HG02678 (cell line): Measurements from ENCODE around the gene TGFBR1.
"Not testable (repeated sequence)": the region's sequence is repeated elsewhere in the genome, so short reads cannot be mapped to it uniquely, and the experiment has no call there.

Experiments used
- ATAC-seq: cut with Tn5 transposase; IDR thresholded peaks from one replicate; pipeline ENCODE4 v1.9.1; 2021; ENCODE audit warnings: mild to moderate bottlenecking, moderate library complexity; ENCODE audit not compliant: unreplicated experiment

TGFBR1 gene

DNA sequence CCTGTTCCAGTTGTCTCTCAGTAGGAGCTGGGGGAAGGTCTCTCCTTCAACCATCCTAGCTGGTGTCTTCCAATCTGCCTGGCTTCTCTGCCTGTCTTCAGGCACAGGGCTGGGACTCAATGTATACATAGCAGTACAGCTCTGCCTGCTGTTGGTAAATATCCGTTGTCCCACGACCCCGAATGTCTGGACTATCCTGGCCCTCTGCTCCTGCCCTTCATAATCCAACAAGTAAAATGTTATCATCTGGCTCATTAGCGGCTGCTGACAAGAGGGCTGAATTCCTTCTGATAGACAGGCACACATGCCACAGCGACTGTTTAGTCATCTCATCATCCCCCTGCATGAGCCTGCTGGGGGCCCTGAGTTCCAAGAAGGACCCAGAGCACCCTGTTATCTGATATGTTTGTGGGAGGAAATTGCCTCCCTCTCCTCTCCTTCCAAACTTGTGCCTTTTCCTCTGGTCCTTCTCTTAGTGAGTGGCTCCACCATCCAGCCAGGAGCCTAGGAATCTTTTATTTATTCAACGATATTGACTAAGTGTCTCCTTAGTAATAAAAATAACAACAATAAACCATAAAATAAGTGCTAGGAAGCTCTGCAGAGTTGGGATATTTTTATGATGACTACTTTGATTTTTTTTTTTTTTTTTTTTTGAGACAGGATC, 29.5 kb upstream of the TGFBR1 start:
- no peak for ATAC-seq

DNA sequence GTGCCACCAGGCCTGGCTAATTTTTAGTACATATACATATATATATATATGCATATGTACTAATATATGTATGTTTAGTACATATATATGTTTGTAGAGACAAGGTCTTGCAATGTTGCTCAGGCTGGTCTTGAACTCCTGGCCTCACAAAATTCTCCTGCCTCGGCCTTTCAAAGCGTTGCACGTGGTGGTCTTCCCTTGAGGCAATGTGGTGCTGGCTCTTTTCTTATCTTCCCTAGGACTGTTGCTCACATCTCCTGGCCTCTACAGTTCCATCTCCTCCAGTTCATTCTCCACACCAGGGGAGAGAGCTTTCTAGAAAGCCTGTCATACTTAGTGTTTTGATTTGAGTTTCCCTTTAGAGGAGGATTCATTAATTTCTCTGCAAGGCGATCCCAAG, 28.9 kb upstream of the TGFBR1 start:
- no peak for ATAC-seq

DNA sequence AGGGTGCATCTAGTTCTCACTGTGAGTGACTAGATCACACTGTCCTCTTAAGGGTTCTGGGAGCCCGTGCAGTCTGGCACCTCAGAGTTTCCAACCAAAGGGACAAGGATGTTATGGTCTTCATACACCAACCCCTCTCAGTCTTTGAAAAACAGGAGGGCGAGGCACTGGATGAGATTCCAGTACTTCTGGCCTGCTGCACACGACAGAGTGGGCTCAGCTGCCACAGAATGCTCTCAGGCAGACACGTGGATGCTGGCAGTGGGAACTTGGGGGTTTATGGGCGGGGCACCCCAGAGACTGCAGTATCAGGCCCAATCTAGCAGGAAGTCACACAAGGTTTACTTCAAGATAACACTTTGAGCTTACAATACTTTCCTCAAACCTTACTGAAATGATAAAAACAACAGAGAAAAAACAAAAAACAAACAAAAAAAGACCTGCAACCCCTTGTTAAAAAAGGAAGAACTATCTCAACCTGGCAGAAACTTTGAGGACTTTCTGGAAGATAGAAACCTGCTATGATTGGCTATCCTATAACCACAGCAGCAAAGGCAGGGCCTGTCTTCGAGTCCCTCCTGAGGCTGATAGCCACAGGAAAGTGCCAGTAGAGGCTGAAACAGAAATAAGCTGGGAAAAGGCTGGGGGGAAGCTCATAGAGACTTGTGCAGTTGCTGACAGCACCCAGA, 28.3 kb upstream of the TGFBR1 start:
- ATAC-seq: no peak

DNA sequence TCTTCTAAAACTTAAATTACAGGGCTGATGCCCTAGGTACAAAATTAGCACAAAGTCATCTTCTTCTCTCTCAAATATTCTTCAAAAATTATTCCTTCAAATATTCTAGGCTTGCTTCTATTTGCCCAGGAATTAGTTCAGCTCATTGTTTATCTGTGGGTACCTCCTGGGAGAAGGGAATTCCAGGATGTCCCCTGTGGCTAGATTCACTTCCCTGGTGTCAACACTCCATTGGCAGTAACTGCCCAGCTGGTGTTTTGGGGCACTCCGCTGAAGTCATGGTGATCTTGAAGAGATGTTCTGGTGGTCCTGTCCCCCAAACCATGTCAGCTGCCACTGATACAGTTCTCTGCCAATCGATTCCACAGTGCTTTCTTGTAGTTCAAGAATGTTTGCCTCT, 26.2 kb upstream of the TGFBR1 start:
- ATAC-seq: no peak

DNA sequence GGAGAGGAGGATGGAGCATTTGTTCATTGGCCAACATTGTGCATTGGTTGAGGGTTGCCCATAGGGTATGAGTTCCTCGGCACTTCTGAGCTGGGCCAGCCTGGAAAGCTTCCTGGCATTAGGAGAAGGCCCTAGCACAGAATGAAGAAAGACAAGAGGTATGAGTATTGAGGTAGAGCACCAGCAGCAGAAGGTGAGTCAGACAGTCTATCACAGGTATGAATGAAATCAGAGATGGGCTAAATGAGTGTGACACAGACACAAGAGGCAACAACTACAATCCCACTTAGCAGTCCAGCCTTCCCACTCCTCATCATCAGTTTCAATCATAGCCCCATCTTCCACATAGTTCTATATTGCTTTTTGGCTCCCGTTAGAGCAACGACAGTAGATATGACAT, 25.4 kb upstream of the TGFBR1 start:
- ATAC-seq: no peak

DNA sequence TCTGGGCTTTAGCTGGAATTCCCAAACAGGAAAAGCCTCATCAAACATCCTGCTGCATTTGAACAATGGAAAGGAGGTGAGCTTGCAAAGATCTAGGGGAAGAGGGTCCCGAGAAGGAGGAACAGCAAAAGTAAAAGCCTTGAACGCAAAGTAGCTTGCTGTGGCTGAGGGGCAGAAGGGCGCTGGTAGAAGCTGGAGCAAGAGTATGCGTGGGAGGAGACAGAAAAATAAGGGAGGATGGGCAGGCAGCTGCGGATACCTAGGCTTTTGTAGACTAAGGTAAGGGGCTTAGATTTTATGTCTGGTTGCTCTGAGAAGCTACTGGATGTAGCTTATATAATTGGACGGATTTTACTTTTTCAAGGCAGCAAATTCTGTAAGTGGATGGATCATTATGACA, 21.9 kb upstream of the TGFBR1 start:
- ATAC-seq: no peak

DNA sequence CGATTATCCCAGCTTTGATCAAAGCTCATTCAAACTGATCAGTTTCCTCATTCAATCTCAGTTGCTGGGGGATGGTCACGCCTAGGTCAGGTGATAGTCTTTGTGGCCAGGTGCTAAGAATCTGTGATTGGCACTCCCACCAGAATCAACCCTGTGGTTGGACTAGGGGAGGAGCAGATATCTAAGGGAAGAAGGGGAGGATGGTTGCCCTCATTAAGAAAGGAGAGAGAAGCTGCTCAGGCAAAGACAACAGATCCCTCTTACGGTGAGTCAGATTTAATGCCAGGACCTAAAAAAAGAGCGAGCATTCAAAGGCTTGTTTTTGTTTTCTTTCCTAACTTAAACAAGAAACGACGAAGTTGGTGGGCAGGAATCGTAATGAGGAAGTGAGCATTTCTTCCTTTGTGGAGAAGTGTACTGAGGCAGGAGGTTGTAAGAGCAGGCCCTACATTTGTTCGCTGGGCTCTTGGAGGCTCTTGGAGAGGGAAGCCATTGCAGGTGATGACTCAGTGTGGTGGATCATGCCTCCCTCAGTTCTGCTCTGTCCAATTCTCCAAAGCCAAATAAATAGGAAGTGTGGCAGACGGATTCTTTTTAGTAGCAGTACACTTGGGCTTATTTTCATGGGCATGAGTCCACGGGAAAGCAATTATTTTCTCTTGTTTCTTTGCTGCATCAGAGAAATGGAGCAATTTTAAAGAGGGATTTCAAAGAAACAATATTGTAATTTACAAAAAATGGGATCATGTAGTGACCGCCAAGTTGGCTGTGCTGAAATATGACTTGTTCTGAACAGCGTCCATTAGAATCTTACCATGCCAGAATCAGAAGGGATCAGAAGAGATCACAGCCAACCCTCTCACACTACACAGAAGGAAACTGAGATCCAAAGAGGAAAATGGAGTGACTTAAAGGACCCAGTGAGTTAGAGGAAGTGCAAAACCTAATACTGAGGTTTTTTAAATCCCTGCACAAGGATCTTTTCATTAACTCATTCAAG, 18.7 kb upstream of the TGFBR1 start:
- no peak for ATAC-seq

DNA sequence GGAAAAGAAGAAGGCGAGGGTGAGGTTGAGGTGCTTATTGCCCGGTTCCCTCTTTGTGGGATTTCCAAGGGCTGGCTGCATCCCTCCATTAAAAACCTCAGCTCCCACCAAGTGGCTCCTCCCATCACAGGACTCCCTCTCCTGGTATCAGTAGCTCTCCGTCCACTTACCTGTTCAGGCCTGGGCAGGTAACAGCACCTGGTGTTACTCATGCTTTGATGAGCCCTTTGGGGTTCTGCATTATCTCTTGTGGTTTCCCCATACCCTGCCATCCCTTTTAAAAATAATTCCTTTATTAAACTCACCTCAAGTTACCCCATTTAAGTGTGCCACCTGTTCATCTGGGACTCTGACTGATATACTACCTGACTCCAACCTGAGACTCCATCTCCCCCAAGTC, 17.5 kb upstream of the TGFBR1 start:
- no peak for ATAC-seq

DNA sequence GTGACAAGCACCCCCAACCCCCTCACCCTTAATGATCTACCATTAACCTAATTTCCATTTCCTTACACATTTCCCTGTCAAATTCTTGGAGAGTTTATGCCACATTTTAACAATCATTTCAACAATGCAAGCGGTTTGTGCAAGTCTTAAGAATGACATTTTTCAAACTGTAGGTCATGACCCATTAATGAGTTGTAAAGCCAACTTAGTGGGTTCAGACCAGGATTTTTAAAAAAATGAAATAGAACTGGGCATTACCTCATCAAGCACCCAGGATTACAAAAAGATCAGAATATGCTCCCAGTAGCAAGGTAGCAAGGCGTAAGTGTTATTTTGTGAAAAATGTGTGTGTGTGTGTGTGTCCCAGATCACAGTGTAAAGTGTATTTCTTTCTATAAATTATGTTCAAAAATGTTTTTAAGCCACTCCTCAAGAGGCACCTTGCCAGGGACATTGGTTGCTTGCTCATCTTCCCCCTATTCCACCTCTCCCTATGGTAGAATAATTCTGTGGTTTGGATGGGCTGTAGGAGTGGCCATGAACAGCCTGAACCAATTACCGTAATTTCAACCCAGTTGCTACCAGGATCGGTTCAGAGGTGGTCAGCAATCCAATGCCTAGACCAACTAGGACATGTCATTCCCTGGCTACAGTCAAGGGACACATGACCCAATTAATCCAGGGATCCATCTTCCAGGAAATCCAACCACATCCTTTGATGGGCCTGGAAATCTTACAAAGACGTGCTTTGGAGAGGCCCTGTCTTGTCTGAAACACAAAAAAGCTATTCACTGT, 14.4 kb upstream of the TGFBR1 start:
- ATAC-seq: no peak

DNA sequence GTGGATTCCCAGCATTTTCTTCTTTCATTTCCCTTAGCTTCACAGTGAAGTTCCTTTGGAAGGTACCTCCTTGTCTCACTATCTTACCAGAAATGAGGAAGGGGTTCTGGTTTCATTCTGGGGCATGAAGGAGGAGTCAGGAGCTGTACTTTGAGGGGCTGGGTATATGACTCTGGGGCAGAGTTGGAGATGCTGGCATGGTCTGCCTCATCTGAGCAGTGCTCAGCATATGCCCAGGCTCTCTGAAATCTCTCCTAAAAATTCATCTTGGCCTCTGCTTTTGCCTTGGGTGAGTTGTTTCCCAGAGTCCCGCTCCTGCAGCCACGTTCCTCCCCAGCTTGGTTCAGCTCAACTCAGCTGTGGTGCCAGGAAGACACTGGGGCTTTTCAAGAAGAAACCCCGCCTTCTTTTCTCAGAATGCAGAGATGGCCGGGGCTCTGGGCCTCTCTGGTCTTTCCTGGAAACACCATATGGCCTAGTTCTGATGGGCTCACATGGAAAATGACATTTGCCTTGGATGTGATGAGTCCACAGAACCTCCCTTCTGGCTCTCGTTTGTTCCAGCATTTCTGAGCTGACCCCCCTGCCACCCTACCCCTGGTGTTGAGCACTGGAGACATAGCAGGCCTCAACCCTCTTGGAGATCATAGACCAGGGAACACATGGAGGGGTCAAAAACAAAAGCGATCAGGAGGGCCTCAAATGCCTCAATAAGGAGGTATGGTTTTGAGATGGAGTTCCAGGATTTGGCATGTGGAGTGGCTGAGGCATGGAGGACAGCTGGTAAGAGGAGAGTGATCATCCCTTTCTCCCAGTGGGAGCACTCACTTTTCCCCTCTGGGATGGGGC, 12.0 kb upstream of the TGFBR1 start:
- no peak for ATAC-seq

DNA sequence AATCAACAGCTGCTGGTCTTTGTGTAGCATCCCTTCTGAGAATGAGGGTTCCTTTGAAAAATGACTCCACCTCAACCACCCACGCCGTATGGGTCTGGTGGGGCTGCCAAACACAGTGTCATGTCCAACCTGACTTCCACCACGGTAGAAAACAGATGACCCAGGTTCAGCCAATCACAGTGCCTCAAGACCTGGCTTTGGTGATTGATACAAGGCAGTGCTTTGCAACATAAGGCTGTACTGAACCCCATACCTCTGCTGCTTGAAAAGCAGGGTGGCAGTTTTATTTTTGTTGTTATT, 11.5 kb upstream of the TGFBR1 start:
- ATAC-seq: no peak

DNA sequence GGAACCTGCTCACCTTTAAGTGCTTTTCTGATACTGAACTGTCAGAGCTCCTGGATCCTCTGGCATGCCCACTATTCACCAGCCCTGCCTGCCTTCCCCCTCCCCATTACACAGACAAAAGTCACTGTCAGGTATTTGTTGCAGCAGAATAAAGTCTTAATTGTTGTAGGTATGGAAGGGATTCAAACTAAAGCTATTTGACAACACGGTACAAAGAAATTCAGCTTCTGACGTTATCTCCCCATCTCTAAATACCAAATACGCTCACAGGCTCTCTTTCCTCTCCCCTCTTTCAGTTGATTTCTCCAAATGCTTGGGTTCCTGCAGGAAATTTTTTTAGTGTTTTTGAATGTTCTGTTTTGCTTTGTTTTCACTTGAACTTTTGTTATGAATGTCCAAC, 9.3 kb upstream of the TGFBR1 start:
- no peak for ATAC-seq

DNA sequence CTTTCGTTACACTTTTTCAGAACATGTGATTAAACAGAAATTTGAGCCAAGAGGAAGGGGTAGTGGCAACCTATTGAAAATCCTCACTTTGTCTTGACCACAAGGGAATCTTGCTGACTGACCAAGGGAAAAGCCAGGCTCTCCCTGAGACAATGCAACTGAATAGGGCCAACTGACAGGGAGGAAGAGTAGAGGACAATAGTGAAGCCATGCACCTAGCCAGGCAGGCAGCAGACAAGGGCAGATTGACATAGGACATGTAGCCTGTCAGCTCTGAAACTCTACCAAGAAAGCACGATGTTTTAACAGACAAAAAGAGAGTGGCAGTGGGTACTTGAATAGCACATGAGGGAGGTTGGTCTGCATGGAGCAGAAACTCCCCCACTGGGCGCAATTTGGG, 8.5 kb upstream of the TGFBR1 start:
- no peak for ATAC-seq

DNA sequence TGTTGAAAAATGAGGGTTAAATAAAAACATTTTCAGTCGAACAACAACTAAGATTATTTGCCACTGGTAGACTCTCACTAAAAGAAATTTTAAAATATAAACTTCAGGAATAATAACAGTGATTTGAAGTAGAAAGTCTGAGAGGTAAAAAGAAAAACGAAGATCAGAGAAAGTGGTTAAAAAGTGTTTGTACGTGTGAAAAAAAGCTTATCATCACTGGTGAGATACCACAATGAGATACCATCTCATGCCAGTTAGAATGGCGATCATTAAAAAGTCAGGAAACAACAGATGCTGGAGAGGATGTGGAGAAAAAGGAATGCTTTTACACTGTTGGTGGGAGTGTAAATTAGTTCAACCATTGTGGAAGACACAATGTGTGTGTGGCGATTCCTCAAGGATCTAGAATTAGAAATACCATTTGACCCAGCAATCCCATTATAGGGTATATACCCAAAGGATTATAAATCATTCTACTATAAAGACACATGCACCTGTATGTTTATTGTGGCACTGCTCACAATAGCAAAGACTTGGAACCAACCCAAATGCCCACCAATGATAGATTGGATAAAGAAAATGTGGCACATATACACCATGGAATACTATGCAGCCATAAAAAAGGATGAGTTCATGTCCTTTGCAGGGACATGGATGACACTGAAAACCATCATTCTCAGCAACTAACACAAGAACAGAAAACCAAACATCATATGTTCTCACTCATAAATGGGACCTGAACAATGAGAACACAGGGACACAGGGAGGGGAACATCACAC, 4.9 kb upstream of the TGFBR1 start:
- not testable (repeated sequence) for ATAC-seq

DNA sequence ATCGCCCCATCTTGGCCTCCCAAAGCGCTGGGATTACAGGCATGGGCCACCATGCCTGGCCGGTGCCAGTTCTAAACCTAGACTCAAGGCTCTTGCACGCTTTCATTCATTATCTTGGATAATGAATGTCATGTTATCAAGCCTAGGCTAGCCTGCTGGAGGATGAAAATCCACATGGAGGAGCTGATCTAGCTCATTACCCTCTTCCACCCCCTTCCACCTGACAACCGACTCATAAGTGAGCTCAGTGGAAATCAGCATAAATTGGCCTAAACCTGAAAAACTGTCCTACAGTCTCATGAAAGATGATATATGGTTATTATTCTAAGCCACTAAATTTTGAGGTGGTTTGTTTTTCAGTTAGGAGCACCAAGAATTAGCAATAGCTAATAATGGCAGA, 3.6 kb upstream of the TGFBR1 start:
- no peak for ATAC-seq

DNA sequence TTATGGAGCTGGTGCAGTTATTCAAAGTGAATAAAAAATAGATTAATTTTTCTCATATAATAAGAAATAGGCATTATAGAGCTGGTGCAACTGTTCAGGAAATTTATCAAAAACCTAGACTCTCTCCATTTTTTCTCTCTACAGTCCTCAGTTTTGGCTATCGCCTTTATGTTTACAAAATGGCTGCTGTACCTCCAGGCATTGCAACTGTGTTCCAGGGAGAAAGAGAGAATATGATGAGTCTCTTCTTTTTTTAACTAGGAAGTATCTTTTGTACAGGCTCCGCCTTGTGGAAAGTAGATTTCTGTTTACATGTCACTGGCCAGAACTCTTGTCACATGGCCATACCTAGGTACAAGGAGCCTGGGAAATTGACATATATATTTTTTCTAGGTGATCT, 3.1 kb upstream of the TGFBR1 start:
- ATAC-seq: no peak

DNA sequence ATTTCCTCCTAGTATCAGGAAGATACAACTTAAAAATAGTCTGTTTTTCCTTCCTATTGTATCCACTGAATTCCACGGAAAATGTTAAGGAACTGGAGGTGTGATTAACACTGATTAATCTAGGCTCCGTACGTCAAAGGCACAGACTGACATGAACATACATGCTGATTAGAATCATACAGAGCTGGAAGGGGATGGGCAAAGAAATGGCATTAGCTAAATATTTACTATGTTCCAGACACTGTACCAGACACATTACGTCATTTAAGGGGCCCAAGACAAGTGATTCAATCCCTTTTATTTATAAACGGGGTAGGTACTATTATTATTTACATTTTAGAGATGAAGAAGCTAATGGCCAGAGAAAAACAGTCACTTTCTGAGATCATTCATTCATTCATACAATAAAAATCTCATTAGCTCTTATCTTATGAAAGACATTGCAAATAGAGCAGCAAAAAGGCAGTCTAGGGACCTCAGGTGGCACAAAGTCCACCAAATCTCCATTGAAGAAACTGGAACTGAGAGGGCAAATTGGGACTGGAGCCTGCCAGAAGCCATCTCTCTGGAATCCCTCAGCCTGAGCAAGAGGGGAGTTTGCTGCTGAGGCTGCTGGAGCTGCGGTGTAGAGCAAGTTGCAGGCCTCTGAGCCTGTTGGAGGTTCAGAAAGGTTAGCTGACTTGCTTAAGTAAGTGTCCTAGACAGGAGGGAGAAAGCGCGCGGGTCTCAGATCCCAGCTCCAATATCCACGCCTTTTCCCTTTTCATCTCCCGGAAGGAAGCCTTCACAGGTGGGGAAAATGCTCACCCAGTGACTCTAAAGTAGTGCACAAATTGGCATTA, 1.6 kb upstream of the TGFBR1 start:
- ATAC-seq: no peak

DNA sequence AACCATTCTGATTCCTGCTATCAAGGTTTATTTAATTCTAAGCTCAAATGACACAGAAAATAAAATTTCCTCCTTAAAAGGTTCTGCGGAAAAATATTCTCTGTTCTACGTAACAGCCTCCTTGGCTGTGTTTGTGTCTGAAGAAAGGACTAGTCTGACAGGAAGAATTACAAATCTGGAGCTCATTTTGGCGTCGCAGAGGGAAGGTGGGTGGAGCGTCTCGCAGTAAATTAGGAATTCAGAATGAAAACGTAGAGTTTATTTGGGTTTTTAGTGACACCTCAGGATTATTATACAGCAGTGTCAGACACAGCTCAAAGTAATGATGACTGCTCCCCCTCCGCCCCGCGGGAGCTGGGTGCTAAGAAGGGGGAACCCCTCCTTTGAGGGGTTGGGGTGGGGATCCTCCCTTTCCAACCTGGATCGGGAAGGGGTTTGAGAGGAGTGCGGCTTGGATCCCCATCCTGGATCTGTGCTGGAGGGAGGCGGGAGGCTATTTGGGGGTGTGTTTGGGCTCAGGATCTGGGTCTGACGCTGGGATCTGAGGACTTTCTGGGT, 933 bp upstream of the TGFBR1 start:
- no peak for ATAC-seq
